ENCODE measurements around the gene IL4. TPM values are rescaled to one million over a fixed set of nuclear protein-coding genes. Genes with fewer than 3 reads are reported as not detected.

IL4 gene
- not detected for total RNA-seq (2013)
- polyA plus RNA-seq: not detected
- polyA minus RNA-seq: not detected in 2 replicates
- 0 to 0.46 (median 0) reads per million in 11 experiments for total RNA-seq

- H3K27me3 ChIP-seq (ENCODE audit: control insufficient read depth in 2 of 2, insufficient read depth in 2 of 2, low read length in 2 of 2): no peaks in the 10 kb centered on the region
- H3K4me3 ChIP-seq (replicated peaks in 1 of 3; ENCODE audit: low read depth in 2 of 3, low read length in 3 of 3): no peak within 1 kb of the TSS
- no peak for TF ChIP-seq CTCF (IDR thresholded peaks at IDR 0.05)
- no peak for DNase-seq
- H3K4me1 ChIP-seq (ENCODE audit: control insufficient read depth in 1 of 2, insufficient read depth in 2 of 2, low read length in 2 of 2): no peaks in the 10 kb centered on the region
- no peak within 1 kb of the TSS for H3K4me2 ChIP-seq (replicated peaks; ENCODE audit: extremely low read depth, low read length, poor library complexity, severe bottlenecking)
- no peaks in the 10 kb centered on the region for H3K36me3 ChIP-seq (replicated peaks in 1 of 2; ENCODE audit: control insufficient read depth in 1 of 2, insufficient read depth in 2 of 2, low read length in 2 of 2)
- intact Hi-C loops (cut with micrococcal nuclease): no loop called here
- no peaks in the 10 kb centered on the region for H4K20me1 ChIP-seq (ENCODE audit: insufficient read depth, low read length)
- Mint-ChIP-seq H3K4me1 (no peaks in the 10 kb centered on the region), H3K27me3 (ENCODE audit: low read depth in 3 of 3) (peaks cover 2 to 5% (median 3%) of the 10 kb centered on the region in 3 donors), H3K36me3 (no peaks in the 10 kb centered on the region), H3K4me3 (no peak within 1 kb of the TSS), H3K9me3 (peaks cover 0 to 3% (median 0%) of the 10 kb centered on the region in 7 donors), H3K27ac (peak within 1 kb of the TSS in 1 of 7 donors; percentile 58)
- 96% methylated on average over 8 of the region's 14 CpGs for WGBS (ENCODE audit: insufficient coverage)
- H3K9me3 ChIP-seq (replicated peaks in 1 of 2; ENCODE audit: control insufficient read depth in 1 of 2, insufficient read depth in 1 of 2, low read length in 2 of 2): no peaks in the 10 kb centered on the region
- H3K9ac ChIP-seq (ENCODE audit: insufficient read depth, low read length, poor library complexity, severe bottlenecking): no peak within 1 kb of the TSS
- no peaks in the 10 kb centered on the region for H3K79me2 ChIP-seq (ENCODE audit: insufficient read depth, low read length)
- no peak within 1 kb of the TSS for H2AFZ ChIP-seq (ENCODE audit: insufficient read depth, low read depth, low read length, poor library complexity, severe bottlenecking)
- H3K27ac ChIP-seq (ENCODE audit: low read depth in 1 of 2, low read length in 2 of 2): no peak within 1 kb of the TSS
Measured at GRCh38 chr5:132673939-132674630, at the start of gene IL4. IL4 (plus strand) TSS chr5:132673989; CDS start chr5:132674051, 62 bp downstream.

GRCh38 chr5:132627470-132627869 lies 46.3 kb upstream of the IL4 start:
- Histone ChIP-seq H3K4me1 (ENCODE audit: control insufficient read depth in 1 of 2, insufficient read depth in 2 of 2, low read length in 2 of 2) (no peaks in the 10 kb centered on the region), H3K79me2 (ENCODE audit: insufficient read depth, low read length) (no peaks in the 10 kb centered on the region), H3K36me3 (replicated peaks in 1 of 2; ENCODE audit: control insufficient read depth in 1 of 2, insufficient read depth in 2 of 2, low read length in 2 of 2) (peaks cover 22 to 89% of the 10 kb centered on the region in 2 donors), H3K9me3 (replicated peaks in 1 of 2; ENCODE audit: control insufficient read depth in 1 of 2, insufficient read depth in 1 of 2, low read length in 2 of 2) (no peaks in the 10 kb centered on the region), H3K4me2 (replicated peaks; ENCODE audit: extremely low read depth, low read length, poor library complexity, severe bottlenecking) (no peak overlapping the region), H3K4me3 (replicated peaks in 1 of 3; ENCODE audit: low read depth in 2 of 3, low read length in 3 of 3) (no peak overlapping the region), H3K9ac (ENCODE audit: insufficient read depth, low read length, poor library complexity, severe bottlenecking) (no peak overlapping the region), H3K27me3 (ENCODE audit: control insufficient read depth in 2 of 2, insufficient read depth in 2 of 2, low read length in 2 of 2) (no peaks in the 10 kb centered on the region), H4K20me1 (ENCODE audit: insufficient read depth, low read length) (no peaks in the 10 kb centered on the region), H2AFZ (ENCODE audit: insufficient read depth, low read depth, low read length, poor library complexity, severe bottlenecking) (no peak overlapping the region), H3K27ac (ENCODE audit: low read depth in 1 of 2, low read length in 2 of 2) (no peak overlapping the region)
- TF ChIP-seq CTCF (IDR thresholded peaks at IDR 0.05): no peak
- no peaks in the 10 kb centered on the region for H3K9me3 Mint-ChIP-seq
- H3K4me1 Mint-ChIP-seq: no peaks in the 10 kb centered on the region
- 93% methylated on average over 2 of the region's 2 CpGs for WGBS (ENCODE audit: insufficient coverage)
- no peak for DNase-seq
- H3K27me3 Mint-ChIP-seq (ENCODE audit: low read depth in 3 of 3): no peaks in the 10 kb centered on the region
- peak overlapping the region in 1 of 7 donors; percentile 5 for H3K27ac Mint-ChIP-seq
- peaks cover 47 to 61% of the 10 kb centered on the region in 2 donors for H3K36me3 Mint-ChIP-seq
- H3K4me3 Mint-ChIP-seq: no peak overlapping the region
- intact Hi-C loops (cut with micrococcal nuclease): no loop called here
